Ectodermal cell (in vitro differentiated cells): ENCODE results near the gene SLC26A4.
"Not testable (repeated sequence)": the region's sequence is repeated elsewhere in the genome, so short reads cannot be mapped to it uniquely, and the experiment has no call there.

ENCODE experiments used
- H3K27ac ChIP-seq: 2 replicates; pipeline ENCODE4 v1.7.0; 2013; ENCODE audit warnings: mild to moderate bottlenecking, low read depth, low read length; ENCODE audit not compliant: insufficient read depth, poor library complexity, severe bottlenecking
- H3K27me3 ChIP-seq: 2 replicates; pipeline ENCODE4 v1.7.0; 2013; ENCODE audit warnings: mild to moderate bottlenecking, low read length; ENCODE audit not compliant: insufficient read depth, control insufficient read depth, poor library complexity, severe bottlenecking
- H3K36me3 ChIP-seq: one replicate; pipeline ENCODE4 v1.7.0; 2013; ENCODE audit warnings: low read length; ENCODE audit not compliant: control insufficient read depth, insufficient read depth
- H3K4me1 ChIP-seq: one replicate; pipeline ENCODE4 v1.7.0; 2013; ENCODE audit warnings: low read length; ENCODE audit not compliant: control insufficient read depth, insufficient read depth
- H3K4me3 ChIP-seq: 2 replicates; pipeline ENCODE4 v1.7.0; 2013; ENCODE audit warnings: low read depth, low read length, control low read depth; ENCODE audit not compliant: insufficient read depth
- H3K9me3 ChIP-seq: 2 replicates; pipeline ENCODE4 v1.7.0; 2013; ENCODE audit warnings: mild to moderate bottlenecking, low read length, moderate library complexity; ENCODE audit not compliant: control insufficient read depth
- WGBS, 2 experiments: methylation state at CpG; one replicate each; pipeline ENCODE4 v1.1.7; 2013; ENCODE audit warnings: missing lambda C conversion rate in 2 of 2; 5-methylcytosine and 5-hydroxymethylcytosine counted together

The SLC26A4 gene

GRCh38 chr7:107631588-107632491 is 28.8 kb upstream of the SLC26A4 start:
- Histone ChIP-seq H3K27ac (no peak overlapping the region), H3K4me1 (no peaks in the 10 kb centered on the region), H3K27me3 (no peaks in the 10 kb centered on the region), H3K36me3 (no peaks in the 10 kb centered on the region), H3K4me3 (no peak overlapping the region), H3K9me3 (no peaks in the 10 kb centered on the region)
- WGBS, 2 experiments, result 94% methylated on average over 12 of the region's 12 CpGs

GRCh38 chr7:107632492-107632865 is 28.1 kb upstream of the SLC26A4 start:
- no peaks in the 10 kb centered on the region for H3K4me1 ChIP-seq
- H3K27ac ChIP-seq, result no peak overlapping the region
- no peaks in the 10 kb centered on the region for H3K36me3 ChIP-seq
- H3K27me3 ChIP-seq, result no peaks in the 10 kb centered on the region
- WGBS, 2 experiments, result 81 to 90% methylated on average over 2 of the region's 2 CpGs
- H3K9me3 ChIP-seq, result no peaks in the 10 kb centered on the region
- no peak overlapping the region for H3K4me3 ChIP-seq

- Histone ChIP-seq H3K36me3 (no peaks in the 10 kb centered on the region), H3K4me3 (no peak overlapping the region), H3K4me1 (no peaks in the 10 kb centered on the region), H3K27ac (no peak overlapping the region), H3K27me3 (no peaks in the 10 kb centered on the region), H3K9me3 (no peaks in the 10 kb centered on the region)
- 88 to 89% methylated on average over 1 of the region's 1 CpG for WGBS, 2 experiments
Measured at GRCh38 chr7:107638594-107638993, 22.0 kb upstream of the SLC26A4 start.

GRCh38 chr7:107639070-107639469 is 21.6 kb upstream of the SLC26A4 start:
- H3K4me1 ChIP-seq, H3K9me3 ChIP-seq, H3K27ac ChIP-seq, H3K4me3 ChIP-seq, H3K27me3 ChIP-seq, H3K36me3 ChIP-seq: not testable (repeated sequence)
- WGBS, 2 experiments, result 92 to 100% methylated on average over 2 of the region's 2 CpGs

GRCh38 chr7:107641676-107642075 is 19.0 kb upstream of the SLC26A4 start:
- H3K36me3 ChIP-seq, result no peaks in the 10 kb centered on the region
- H3K9me3 ChIP-seq, result no peaks in the 10 kb centered on the region
- WGBS, 2 experiments, result 94 to 100% methylated on average over 1 of the region's 1 CpG
- H3K4me1 ChIP-seq, result no peaks in the 10 kb centered on the region
- no peak overlapping the region for H3K4me3 ChIP-seq
- no peaks in the 10 kb centered on the region for H3K27me3 ChIP-seq
- no peak overlapping the region for H3K27ac ChIP-seq

- 86% methylated on average over 3 to 4 of the region's 4 CpGs for WGBS, 2 experiments
- Histone ChIP-seq H3K4me3 (no peak overlapping the region), H3K4me1 (no peaks in the 10 kb centered on the region)
Measured at GRCh38 chr7:107642501-107642900, 18.1 kb upstream of the SLC26A4 start.

GRCh38 chr7:107643407-107643806 is 17.2 kb upstream of the SLC26A4 start:
- Histone ChIP-seq H3K4me3 (no peak overlapping the region), H3K36me3 (no peaks in the 10 kb centered on the region), H3K9me3 (no peaks in the 10 kb centered on the region), H3K27ac (no peak overlapping the region), H3K27me3 (no peaks in the 10 kb centered on the region), H3K4me1 (no peaks in the 10 kb centered on the region)
- 40 to 55% methylated on average over 1 of the region's 1 CpG for WGBS, 2 experiments

More at GRCh38 chr7:107642501-107642900, 18.1 kb upstream of the SLC26A4 start:
- Histone ChIP-seq H3K27me3 (no peaks in the 10 kb centered on the region), H3K27ac (no peak overlapping the region), H3K9me3 (no peaks in the 10 kb centered on the region), H3K36me3 (no peaks in the 10 kb centered on the region)

- H3K4me3 ChIP-seq, result no peak overlapping the region
- H3K4me1 ChIP-seq, result no peaks in the 10 kb centered on the region
- H3K27ac ChIP-seq, result no peak overlapping the region
- WGBS, 2 experiments, result 93 to 95% methylated on average over 1 of the region's 1 CpG
- H3K27me3 ChIP-seq, result no peaks in the 10 kb centered on the region
- no peaks in the 10 kb centered on the region for H3K36me3 ChIP-seq
- no peaks in the 10 kb centered on the region for H3K9me3 ChIP-seq
Measured at GRCh38 chr7:107643938-107644308, 16.7 kb upstream of the SLC26A4 start.

GRCh38 chr7:107644309-107644974 is 16.2 kb upstream of the SLC26A4 start:
- no peaks in the 10 kb centered on the region for H3K27me3 ChIP-seq
- no peaks in the 10 kb centered on the region for H3K4me1 ChIP-seq
- no peak overlapping the region for H3K27ac ChIP-seq
- no peak overlapping the region for H3K4me3 ChIP-seq
- 92 to 95% methylated on average over 8 to 9 of the region's 9 CpGs for WGBS, 2 experiments
- H3K36me3 ChIP-seq, result no peaks in the 10 kb centered on the region
- no peaks in the 10 kb centered on the region for H3K9me3 ChIP-seq

- Histone ChIP-seq H3K9me3 (no peaks in the 10 kb centered on the region), H3K27ac (no peak overlapping the region), H3K27me3 (peaks cover 1% of the 10 kb centered on the region), H3K4me1 (no peaks in the 10 kb centered on the region), H3K36me3 (no peaks in the 10 kb centered on the region), H3K4me3 (no peak overlapping the region)
- WGBS, 2 experiments, result 89 to 90% methylated on average over 5 of the region's 5 CpGs
Measured at GRCh38 chr7:107652642-107653041, 8.0 kb upstream of the SLC26A4 start.
